Measurements from ENCODE around the gene PAX8. TPM values are rescaled to one million over a fixed set of nuclear protein-coding genes. Genes with fewer than 3 reads are reported as not detected.

PAX8 gene
- total and polyA plus RNA-seq, 2 experiments from 2014 or later: 0.21 to 0.32 TPM

DNA sequence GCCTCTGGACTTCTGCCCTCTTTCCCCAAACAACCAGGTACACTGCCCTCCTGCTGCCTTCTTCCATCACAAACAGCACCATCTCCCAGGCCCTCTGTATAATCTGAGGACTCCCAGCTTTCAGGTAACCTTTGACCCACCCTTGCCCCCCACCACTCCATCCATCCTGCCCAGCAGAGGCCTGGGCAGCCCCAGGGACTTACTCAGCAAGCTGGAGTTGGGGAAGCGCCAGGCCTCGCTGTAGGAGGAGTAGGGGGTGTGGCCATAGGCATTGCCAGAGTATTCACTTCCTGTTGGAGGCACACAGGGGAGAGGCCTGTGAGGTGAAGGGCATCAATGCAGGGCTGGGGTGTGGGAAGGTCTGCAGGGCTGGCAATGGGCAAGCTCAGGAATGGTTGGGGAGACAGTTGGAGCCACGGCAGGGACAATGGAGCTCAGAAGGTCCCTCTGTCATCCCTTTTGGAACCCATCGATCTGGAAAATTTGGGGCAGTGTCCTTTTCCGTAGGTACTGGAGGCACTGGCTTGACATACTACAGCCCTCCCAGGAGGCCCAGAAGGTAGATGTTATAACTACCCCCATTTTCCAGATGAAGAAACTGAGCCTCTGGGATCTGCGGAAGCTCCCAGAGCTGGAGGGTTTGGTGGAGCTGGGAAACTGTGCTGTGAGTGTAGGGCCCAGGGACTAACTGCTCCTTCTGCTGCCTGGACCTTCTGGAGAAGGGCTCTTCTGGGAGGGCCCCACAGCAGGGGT is 58.7 kb downstream of the PAX8 start:
- Histone ChIP-seq H3K27me3 (ENCODE audit: insufficient read depth) (no peaks in the 10 kb centered on the region), H3K9me2 (ENCODE audit: insufficient read depth) (0 out of 2 replicates have a peak, but pooled peaks cover 4% of the 10 kb centered on the region), H2AFZ (peak overlapping the region; percentile 85), H3K4me2 (no peak overlapping the region), H3K4me3 (no peak overlapping the region), H3K79me2 (replicated peaks; ENCODE audit: insufficient read depth) (no peaks in the 10 kb centered on the region), H3K27ac (ENCODE audit: low read depth) (no peak overlapping the region), H3K36me3 (ENCODE audit: insufficient read depth) (no peaks in the 10 kb centered on the region), H3K4me1 (ENCODE audit: insufficient read depth) (0 out of 2 replicates have a peak, but pooled peaks cover 2% of the 10 kb centered on the region), H4K20me1 (replicated peaks; ENCODE audit: insufficient read depth) (no peaks in the 10 kb centered on the region), H3F3A (replicated peaks; ENCODE audit: low read depth) (no peaks in the 10 kb centered on the region)
- Mint-ChIP-seq H3K27me3 (ENCODE audit: insufficient read depth, low read depth, poor library complexity) (peaks cover 13% of the 10 kb centered on the region), H3K4me3 (no peak overlapping the region), H3K27ac (no peak overlapping the region), H3K9me3 (no peaks in the 10 kb centered on the region), H3K4me1 (peaks cover 15% of the 10 kb centered on the region), H3K36me3 (ENCODE audit: low read depth) (no peaks in the 10 kb centered on the region; the same call in 2 of the 3 replicates)
- no peak for TF ChIP-seq ZNF331 (CRISPR knock-in tag; IDR thresholded peaks at IDR 0.05; ENCODE audit: low read depth)
- no peak for TF ChIP-seq ZNF114 (CRISPR knock-in tag; IDR thresholded peaks at IDR 0.05)
- TF ChIP-seq, protein P1, sequence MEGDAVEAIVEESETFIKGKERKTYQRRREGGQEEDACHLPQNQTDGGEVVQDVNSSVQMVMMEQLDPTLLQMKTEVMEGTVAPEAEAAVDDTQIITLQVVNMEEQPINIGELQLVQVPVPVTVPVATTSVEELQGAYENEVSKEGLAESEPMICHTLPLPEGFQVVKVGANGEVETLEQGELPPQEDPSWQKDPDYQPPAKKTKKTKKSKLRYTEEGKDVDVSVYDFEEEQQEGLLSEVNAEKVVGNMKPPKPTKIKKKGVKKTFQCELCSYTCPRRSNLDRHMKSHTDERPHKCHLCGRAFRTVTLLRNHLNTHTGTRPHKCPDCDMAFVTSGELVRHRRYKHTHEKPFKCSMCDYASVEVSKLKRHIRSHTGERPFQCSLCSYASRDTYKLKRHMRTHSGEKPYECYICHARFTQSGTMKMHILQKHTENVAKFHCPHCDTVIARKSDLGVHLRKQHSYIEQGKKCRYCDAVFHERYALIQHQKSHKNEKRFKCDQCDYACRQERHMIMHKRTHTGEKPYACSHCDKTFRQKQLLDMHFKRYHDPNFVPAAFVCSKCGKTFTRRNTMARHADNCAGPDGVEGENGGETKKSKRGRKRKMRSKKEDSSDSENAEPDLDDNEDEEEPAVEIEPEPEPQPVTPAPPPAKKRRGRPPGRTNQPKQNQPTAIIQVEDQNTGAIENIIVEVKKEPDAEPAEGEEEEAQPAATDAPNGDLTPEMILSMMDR (conservative IDR thresholded peaks at IDR 0.05; ENCODE audit: low read depth in 2 of 2): no peak
- TF ChIP-seq, protein P2, sequence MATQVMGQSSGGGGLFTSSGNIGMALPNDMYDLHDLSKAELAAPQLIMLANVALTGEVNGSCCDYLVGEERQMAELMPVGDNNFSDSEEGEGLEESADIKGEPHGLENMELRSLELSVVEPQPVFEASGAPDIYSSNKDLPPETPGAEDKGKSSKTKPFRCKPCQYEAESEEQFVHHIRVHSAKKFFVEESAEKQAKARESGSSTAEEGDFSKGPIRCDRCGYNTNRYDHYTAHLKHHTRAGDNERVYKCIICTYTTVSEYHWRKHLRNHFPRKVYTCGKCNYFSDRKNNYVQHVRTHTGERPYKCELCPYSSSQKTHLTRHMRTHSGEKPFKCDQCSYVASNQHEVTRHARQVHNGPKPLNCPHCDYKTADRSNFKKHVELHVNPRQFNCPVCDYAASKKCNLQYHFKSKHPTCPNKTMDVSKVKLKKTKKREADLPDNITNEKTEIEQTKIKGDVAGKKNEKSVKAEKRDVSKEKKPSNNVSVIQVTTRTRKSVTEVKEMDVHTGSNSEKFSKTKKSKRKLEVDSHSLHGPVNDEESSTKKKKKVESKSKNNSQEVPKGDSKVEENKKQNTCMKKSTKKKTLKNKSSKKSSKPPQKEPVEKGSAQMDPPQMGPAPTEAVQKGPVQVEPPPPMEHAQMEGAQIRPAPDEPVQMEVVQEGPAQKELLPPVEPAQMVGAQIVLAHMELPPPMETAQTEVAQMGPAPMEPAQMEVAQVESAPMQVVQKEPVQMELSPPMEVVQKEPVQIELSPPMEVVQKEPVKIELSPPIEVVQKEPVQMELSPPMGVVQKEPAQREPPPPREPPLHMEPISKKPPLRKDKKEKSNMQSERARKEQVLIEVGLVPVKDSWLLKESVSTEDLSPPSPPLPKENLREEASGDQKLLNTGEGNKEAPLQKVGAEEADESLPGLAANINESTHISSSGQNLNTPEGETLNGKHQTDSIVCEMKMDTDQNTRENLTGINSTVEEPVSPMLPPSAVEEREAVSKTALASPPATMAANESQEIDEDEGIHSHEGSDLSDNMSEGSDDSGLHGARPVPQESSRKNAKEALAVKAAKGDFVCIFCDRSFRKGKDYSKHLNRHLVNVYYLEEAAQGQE (IDR thresholded peaks at IDR 0.05; ENCODE audit: unreplicated experiment): no peak
- TF ChIP-seq, protein P3, sequence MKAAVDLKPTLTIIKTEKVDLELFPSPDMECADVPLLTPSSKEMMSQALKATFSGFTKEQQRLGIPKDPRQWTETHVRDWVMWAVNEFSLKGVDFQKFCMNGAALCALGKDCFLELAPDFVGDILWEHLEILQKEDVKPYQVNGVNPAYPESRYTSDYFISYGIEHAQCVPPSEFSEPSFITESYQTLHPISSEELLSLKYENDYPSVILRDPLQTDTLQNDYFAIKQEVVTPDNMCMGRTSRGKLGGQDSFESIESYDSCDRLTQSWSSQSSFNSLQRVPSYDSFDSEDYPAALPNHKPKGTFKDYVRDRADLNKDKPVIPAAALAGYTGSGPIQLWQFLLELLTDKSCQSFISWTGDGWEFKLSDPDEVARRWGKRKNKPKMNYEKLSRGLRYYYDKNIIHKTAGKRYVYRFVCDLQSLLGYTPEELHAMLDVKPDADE (IDR thresholded peaks at IDR 0.05): no peak
- TF ChIP-seq, protein P4, sequence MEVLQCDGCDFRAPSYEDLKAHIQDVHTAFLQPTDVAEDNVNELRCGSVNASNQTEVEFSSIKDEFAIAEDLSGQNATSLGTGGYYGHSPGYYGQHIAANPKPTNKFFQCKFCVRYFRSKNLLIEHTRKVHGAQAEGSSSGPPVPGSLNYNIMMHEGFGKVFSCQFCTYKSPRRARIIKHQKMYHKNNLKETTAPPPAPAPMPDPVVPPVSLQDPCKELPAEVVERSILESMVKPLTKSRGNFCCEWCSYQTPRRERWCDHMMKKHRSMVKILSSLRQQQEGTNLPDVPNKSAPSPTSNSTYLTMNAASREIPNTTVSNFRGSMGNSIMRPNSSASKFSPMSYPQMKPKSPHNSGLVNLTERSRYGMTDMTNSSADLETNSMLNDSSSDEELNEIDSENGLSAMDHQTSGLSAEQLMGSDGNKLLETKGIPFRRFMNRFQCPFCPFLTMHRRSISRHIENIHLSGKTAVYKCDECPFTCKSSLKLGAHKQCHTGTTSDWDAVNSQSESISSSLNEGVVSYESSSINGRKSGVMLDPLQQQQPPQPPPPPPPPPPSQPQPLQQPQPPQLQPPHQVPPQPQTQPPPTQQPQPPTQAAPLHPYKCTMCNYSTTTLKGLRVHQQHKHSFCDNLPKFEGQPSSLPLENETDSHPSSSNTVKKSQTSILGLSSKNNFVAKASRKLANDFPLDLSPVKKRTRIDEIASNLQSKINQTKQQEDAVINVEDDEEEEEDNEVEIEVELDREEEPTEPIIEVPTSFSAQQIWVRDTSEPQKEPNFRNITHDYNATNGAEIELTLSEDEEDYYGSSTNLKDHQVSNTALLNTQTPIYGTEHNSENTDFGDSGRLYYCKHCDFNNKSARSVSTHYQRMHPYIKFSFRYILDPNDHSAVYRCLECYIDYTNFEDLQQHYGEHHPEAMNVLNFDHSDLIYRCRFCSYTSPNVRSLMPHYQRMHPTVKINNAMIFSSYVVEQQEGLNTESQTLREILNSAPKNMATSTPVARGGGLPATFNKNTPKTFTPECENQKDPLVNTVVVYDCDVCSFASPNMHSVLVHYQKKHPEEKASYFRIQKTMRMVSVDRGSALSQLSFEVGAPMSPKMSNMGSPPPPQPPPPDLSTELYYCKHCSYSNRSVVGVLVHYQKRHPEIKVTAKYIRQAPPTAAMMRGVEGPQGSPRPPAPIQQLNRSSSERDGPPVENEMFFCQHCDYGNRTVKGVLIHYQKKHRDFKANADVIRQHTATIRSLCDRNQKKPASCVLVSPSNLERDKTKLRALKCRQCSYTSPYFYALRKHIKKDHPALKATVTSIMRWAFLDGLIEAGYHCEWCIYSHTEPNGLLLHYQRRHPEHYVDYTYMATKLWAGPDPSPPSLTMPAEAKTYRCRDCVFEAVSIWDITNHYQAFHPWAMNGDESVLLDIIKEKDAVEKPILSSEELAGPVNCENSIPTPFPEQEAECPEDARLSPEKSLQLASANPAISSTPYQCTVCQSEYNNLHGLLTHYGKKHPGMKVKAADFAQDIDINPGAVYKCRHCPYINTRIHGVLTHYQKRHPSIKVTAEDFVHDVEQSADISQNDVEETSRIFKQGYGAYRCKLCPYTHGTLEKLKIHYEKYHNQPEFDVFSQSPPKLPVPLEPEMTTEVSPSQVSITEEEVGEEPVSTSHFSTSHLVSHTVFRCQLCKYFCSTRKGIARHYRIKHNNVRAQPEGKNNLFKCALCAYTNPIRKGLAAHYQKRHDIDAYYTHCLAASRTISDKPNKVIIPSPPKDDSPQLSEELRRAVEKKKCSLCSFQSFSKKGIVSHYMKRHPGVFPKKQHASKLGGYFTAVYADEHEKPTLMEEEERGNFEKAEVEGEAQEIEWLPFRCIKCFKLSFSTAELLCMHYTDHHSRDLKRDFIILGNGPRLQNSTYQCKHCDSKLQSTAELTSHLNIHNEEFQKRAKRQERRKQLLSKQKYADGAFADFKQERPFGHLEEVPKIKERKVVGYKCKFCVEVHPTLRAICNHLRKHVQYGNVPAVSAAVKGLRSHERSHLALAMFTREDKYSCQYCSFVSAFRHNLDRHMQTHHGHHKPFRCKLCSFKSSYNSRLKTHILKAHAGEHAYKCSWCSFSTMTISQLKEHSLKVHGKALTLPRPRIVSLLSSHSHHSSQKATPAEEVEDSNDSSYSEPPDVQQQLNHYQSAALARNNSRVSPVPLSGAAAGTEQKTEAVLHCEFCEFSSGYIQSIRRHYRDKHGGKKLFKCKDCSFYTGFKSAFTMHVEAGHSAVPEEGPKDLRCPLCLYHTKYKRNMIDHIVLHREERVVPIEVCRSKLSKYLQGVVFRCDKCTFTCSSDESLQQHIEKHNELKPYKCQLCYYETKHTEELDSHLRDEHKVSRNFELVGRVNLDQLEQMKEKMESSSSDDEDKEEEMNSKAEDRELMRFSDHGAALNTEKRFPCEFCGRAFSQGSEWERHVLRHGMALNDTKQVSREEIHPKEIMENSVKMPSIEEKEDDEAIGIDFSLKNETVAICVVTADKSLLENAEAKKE (CRISPR knock-in tag; IDR thresholded peaks at IDR 0.05): no peak
- no peak for TF ChIP-seq EZH2 (IDR thresholded peaks at IDR 0.05; ENCODE audit: low read depth, unreplicated experiment)
- TF ChIP-seq STAT1 (IDR thresholded peaks at IDR 0.05; ENCODE audit: unreplicated experiment): no peak
- TF ChIP-seq NANOG (IDR thresholded peaks at IDR 0.05; ENCODE audit: borderline replicate concordance): no peak
- no peak for TF ChIP-seq CREB1 (CRISPR knock-in tag; IDR thresholded peaks at IDR 0.05; ENCODE audit: low read depth)
- TF ChIP-seq POLR2AphosphoS5 (IDR thresholded peaks at IDR 0.05; ENCODE audit: low read depth): no peak
- TF ChIP-seq JUNB (IDR thresholded peaks at IDR 0.05; ENCODE audit: unreplicated experiment): no peak
- no peak for TF ChIP-seq EZH2phosphoT487 (IDR thresholded peaks at IDR 0.05; ENCODE audit: unreplicated experiment)
- no peak for DNase-seq (ENCODE audit: low spot score)
- ATAC-seq: peak; percentile 45

Measured in GM23338 (cell line).